ENCODE results near the gene FAM83D.

DNA sequence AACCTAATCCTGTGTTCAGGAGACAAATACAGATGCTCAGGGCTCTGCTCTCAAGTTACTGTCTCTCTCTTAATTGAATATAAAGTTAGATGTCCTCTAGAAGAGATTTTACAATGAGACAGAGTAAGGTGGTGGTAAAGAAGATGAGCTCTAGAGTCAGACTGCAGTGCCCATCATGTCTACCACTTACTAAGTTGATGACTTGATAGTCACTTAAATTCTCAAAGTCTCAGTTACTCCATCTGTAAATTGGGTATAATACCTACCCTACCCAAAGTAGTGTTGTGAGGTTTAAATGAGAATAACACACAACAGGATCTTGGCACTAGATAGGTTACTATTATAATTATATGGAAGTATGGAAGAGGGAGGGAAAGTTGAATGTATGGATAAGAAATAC is 37.5 kb downstream of the FAM83D start:
- TF ChIP-seq, protein P1, sequence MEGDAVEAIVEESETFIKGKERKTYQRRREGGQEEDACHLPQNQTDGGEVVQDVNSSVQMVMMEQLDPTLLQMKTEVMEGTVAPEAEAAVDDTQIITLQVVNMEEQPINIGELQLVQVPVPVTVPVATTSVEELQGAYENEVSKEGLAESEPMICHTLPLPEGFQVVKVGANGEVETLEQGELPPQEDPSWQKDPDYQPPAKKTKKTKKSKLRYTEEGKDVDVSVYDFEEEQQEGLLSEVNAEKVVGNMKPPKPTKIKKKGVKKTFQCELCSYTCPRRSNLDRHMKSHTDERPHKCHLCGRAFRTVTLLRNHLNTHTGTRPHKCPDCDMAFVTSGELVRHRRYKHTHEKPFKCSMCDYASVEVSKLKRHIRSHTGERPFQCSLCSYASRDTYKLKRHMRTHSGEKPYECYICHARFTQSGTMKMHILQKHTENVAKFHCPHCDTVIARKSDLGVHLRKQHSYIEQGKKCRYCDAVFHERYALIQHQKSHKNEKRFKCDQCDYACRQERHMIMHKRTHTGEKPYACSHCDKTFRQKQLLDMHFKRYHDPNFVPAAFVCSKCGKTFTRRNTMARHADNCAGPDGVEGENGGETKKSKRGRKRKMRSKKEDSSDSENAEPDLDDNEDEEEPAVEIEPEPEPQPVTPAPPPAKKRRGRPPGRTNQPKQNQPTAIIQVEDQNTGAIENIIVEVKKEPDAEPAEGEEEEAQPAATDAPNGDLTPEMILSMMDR (IDR thresholded peaks at IDR 0.05), result no peak
- TF ChIP-seq POLR2A (IDR thresholded peaks at IDR 0.05), result no peak

All from thyroid gland (tissue), 4 donors.